GM23338 (cell line): Measurements from ENCODE around the gene CPTP. TPM values are rescaled to one million over a fixed set of nuclear protein-coding genes. Genes with fewer than 3 reads are reported as not detected.

Source experiments
- ATAC-seq: fragments of 200-7000 bp; cut with Tn5 transposase; 3 replicates; pipeline ENCODE4 v1.9.1; 2020
- DNase-seq: peaks from one replicate; pipeline ENCODE4 v3.0.0-alpha.2; 2015; ENCODE audit warnings: low spot score
- H2AFZ ChIP-seq: fragments of 200-600 bp; sonication (generic); 2 replicates; pipeline ENCODE4 v1.8.0; 2016; ENCODE audit warnings: antibody characterized with exemption, mild to moderate bottlenecking, moderate library complexity
- H3F3A ChIP-seq: fragments of 200-600 bp; sonication (generic); replicated peaks from 2 replicates; pipeline ENCODE4 v1.8.0; 2017; ENCODE audit warnings: antibody characterized with exemption, mixed run types, low read depth
- H3K27ac ChIP-seq: fragments of 200-600 bp; sonication (generic); 2 replicates; pipeline ENCODE4 v1.6.1; 2016; ENCODE audit warnings: low read depth
- H3K27me3 ChIP-seq: fragments of 200-600 bp; sonication (generic); 2 replicates; pipeline ENCODE4 v1.8.0; 2016; ENCODE audit warnings: mild to moderate bottlenecking, mixed run types, moderate library complexity; ENCODE audit not compliant: insufficient read depth
- H3K36me3 ChIP-seq: fragments of 200-600 bp; sonication (generic); 2 replicates; pipeline ENCODE4 v1.8.0; 2016; ENCODE audit warnings: mild to moderate bottlenecking; ENCODE audit not compliant: insufficient read depth
- H3K4me1 ChIP-seq: fragments of 200-600 bp; sonication (generic); 2 replicates; pipeline ENCODE4 v1.8.0; 2016; ENCODE audit warnings: mild to moderate bottlenecking, moderate library complexity; ENCODE audit not compliant: insufficient read depth
- H3K4me2 ChIP-seq: fragments of 200-600 bp; sonication (generic); 2 replicates; pipeline ENCODE4 v1.7.1; 2017; ENCODE audit warnings: mixed run types
- H3K4me3 ChIP-seq: fragments of 200-600 bp; sonication (generic); 2 replicates; pipeline ENCODE4 v1.6.1; 2016; ENCODE audit warnings: mixed run types
- H3K79me2 ChIP-seq: fragments of 200-600 bp; sonication (generic); replicated peaks from 2 replicates; pipeline ENCODE4 v1.8.0; 2017; ENCODE audit warnings: mild to moderate bottlenecking; ENCODE audit not compliant: insufficient read depth
- H3K9me2 ChIP-seq: fragments of 200-600 bp; sonication (generic); 2 replicates; pipeline ENCODE4 v1.8.0; 2017; ENCODE audit not compliant: insufficient read depth
- H4K20me1 ChIP-seq: fragments of 200-600 bp; sonication (generic); replicated peaks from 2 replicates; pipeline ENCODE4 v1.8.0; 2017; ENCODE audit warnings: mild to moderate bottlenecking; ENCODE audit not compliant: insufficient read depth
- H3K27ac Mint-ChIP-seq: 2 replicates; pipeline ENCODE4 v1.8.0; 2020; ENCODE audit warnings: inconsistent platforms, mild to moderate bottlenecking, moderate library complexity, mixed read lengths
- H3K27me3 Mint-ChIP-seq: 3 replicates; pipeline ENCODE4 v1.8.0; 2022; ENCODE audit warnings: low read depth, mild to moderate bottlenecking, moderate library complexity, mixed read lengths, inconsistent platforms; ENCODE audit not compliant: insufficient read depth, poor library complexity
- H3K36me3 Mint-ChIP-seq: 3 replicates; pipeline ENCODE4 v1.8.0; 2021; ENCODE audit warnings: low read depth, mild to moderate bottlenecking, inconsistent platforms, moderate library complexity, mixed read lengths
- H3K4me1 Mint-ChIP-seq: 3 replicates; pipeline ENCODE4 v1.8.0; 2020; ENCODE audit warnings: mild to moderate bottlenecking, inconsistent platforms, mixed read lengths
- H3K4me3 Mint-ChIP-seq: 3 replicates; pipeline ENCODE4 v1.8.0; 2021; ENCODE audit warnings: moderate library complexity, mild to moderate bottlenecking, inconsistent platforms, mixed read lengths
- H3K9me3 Mint-ChIP-seq: 3 replicates; pipeline ENCODE4 v1.8.0; 2020; ENCODE audit warnings: moderate library complexity, mild to moderate bottlenecking, inconsistent platforms, mixed read lengths
- CREB1 ChIP-seq: fragments of 250-450 bp; sonication (Bioruptor Pico); IDR thresholded peaks from 2 replicates; pipeline ENCODE4 v1.5.0; 2020; ENCODE audit warnings: low read depth, mild to moderate bottlenecking, moderate library complexity
- CTCF ChIP-seq, 2 experiments: fragments of 200-600 bp in 1 of 2; sonication (generic) in 1 of 2; conservative IDR thresholded peaks; 2 replicates each; pipeline versions ENCODE4 v1.5.1 to v1.6.1; 2016 to 2017; ENCODE audit warnings: antibody characterized with exemption in 2 of 2, low read depth in 2 of 2, mild to moderate bottlenecking in 2 of 2, moderate library complexity in 1 of 2
- ETS1 ChIP-seq: IDR thresholded peaks from 2 replicates; pipeline ENCODE4 v1.6.1; 2016; ENCODE audit warnings: antibody characterized with exemption
- EZH2 ChIP-seq: fragments of 200-600 bp; sonication (generic); IDR thresholded peaks from one replicate; pipeline ENCODE4 v1.8.0; 2017; ENCODE audit warnings: antibody characterized with exemption, mild to moderate bottlenecking, low read depth; ENCODE audit not compliant: unreplicated experiment
- EZH2phosphoT487 ChIP-seq: fragments of 200-600 bp; sonication (generic); IDR thresholded peaks from one replicate; pipeline ENCODE4 v1.8.1; 2018; ENCODE audit warnings: antibody characterized with exemption; ENCODE audit not compliant: unreplicated experiment
- JUNB ChIP-seq: IDR thresholded peaks from one replicate; pipeline ENCODE4 v1.6.1; 2016; ENCODE audit warnings: antibody characterized with exemption; ENCODE audit not compliant: unreplicated experiment
- NANOG ChIP-seq: IDR thresholded peaks from 2 replicates; pipeline ENCODE4 v1.6.1; 2016; ENCODE audit warnings: antibody characterized with exemption, borderline replicate concordance
- POLR2AphosphoS5 ChIP-seq: IDR thresholded peaks from 2 replicates; pipeline ENCODE4 v1.6.1; 2016; ENCODE audit warnings: antibody characterized with exemption, low read depth
- STAT1 ChIP-seq: IDR thresholded peaks from one replicate; pipeline ENCODE4 v1.6.1; 2016; ENCODE audit warnings: antibody characterized with exemption; ENCODE audit not compliant: unreplicated experiment
- ZNF114 ChIP-seq: fragments of 250-450 bp; sonication (Bioruptor Pico); IDR thresholded peaks from 2 replicates; pipeline ENCODE4 v1.5.0; 2020; ENCODE audit warnings: mild to moderate bottlenecking, moderate library complexity
- ZNF331 ChIP-seq: fragments of 250-450 bp; sonication (Bioruptor Pico); IDR thresholded peaks from 2 replicates; pipeline ENCODE4 v1.5.0; 2020; ENCODE audit warnings: low read depth, mild to moderate bottlenecking, moderate library complexity
- polyA plus RNA-seq: library from polyadenylated mRNA; unstranded; fragments of >200 nt; fragmentation: Nextera tagmentation; extraction: Ambion mirVana; gene quantifications from 2 replicates; pipeline ENCODE4 v1.2.1, GENCODE V29; 2016
- total RNA-seq: library from RNA; depleted of rRNA; stranded (reverse); fragments of >200 nt; shearing (Covaris generic); gene quantifications from 2 replicates; pipeline ENCODE4 v1.2.3, GENCODE V29; 2014
- TF ChIP-seq, protein P1 (sequence below): IDR thresholded peaks from one replicate; pipeline ENCODE4 v1.6.1; 2018; ENCODE audit warnings: antibody characterized with exemption; ENCODE audit not compliant: unreplicated experiment
- TF ChIP-seq, protein P2 (sequence below): fragments of 250-450 bp; sonication (Bioruptor Pico); IDR thresholded peaks from 2 replicates; pipeline ENCODE4 v1.5.0; 2020; ENCODE audit warnings: mild to moderate bottlenecking, moderate library complexity

Gene CPTP
- total and polyA plus RNA-seq, 2 experiments from 2014 or later, result 8.1 to 13.5 TPM

- no peaks in the 10 kb centered on the region for H3K79me2 ChIP-seq
- Mint-ChIP-seq H3K36me3 (peaks cover 16% of the 10 kb centered on the region), H3K9me3 (no peaks in the 10 kb centered on the region; the same call in 2 of the 3 replicates), H3K4me3 (no peak overlapping the region), H3K4me1 (no peaks in the 10 kb centered on the region; the same call in 2 of the 3 replicates), H3K27me3 (peaks cover 12% of the 10 kb centered on the region), H3K27ac (no peak overlapping the region)
- H3K4me1 ChIP-seq, result no peaks in the 10 kb centered on the region
- H3K27ac ChIP-seq, result no peak overlapping the region
- no peak for TF ChIP-seq NANOG
- no peak for TF ChIP-seq ZNF331 (CRISPR knock-in tag)
- no peak for TF ChIP-seq ZNF114
- TF ChIP-seq, protein P1, sequence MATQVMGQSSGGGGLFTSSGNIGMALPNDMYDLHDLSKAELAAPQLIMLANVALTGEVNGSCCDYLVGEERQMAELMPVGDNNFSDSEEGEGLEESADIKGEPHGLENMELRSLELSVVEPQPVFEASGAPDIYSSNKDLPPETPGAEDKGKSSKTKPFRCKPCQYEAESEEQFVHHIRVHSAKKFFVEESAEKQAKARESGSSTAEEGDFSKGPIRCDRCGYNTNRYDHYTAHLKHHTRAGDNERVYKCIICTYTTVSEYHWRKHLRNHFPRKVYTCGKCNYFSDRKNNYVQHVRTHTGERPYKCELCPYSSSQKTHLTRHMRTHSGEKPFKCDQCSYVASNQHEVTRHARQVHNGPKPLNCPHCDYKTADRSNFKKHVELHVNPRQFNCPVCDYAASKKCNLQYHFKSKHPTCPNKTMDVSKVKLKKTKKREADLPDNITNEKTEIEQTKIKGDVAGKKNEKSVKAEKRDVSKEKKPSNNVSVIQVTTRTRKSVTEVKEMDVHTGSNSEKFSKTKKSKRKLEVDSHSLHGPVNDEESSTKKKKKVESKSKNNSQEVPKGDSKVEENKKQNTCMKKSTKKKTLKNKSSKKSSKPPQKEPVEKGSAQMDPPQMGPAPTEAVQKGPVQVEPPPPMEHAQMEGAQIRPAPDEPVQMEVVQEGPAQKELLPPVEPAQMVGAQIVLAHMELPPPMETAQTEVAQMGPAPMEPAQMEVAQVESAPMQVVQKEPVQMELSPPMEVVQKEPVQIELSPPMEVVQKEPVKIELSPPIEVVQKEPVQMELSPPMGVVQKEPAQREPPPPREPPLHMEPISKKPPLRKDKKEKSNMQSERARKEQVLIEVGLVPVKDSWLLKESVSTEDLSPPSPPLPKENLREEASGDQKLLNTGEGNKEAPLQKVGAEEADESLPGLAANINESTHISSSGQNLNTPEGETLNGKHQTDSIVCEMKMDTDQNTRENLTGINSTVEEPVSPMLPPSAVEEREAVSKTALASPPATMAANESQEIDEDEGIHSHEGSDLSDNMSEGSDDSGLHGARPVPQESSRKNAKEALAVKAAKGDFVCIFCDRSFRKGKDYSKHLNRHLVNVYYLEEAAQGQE, result no peak
- TF ChIP-seq STAT1, result no peak
- no peak for TF ChIP-seq JUNB
- no peak for TF ChIP-seq CREB1 (CRISPR knock-in tag)
- no peak for TF ChIP-seq EZH2
- TF ChIP-seq, protein P2, sequence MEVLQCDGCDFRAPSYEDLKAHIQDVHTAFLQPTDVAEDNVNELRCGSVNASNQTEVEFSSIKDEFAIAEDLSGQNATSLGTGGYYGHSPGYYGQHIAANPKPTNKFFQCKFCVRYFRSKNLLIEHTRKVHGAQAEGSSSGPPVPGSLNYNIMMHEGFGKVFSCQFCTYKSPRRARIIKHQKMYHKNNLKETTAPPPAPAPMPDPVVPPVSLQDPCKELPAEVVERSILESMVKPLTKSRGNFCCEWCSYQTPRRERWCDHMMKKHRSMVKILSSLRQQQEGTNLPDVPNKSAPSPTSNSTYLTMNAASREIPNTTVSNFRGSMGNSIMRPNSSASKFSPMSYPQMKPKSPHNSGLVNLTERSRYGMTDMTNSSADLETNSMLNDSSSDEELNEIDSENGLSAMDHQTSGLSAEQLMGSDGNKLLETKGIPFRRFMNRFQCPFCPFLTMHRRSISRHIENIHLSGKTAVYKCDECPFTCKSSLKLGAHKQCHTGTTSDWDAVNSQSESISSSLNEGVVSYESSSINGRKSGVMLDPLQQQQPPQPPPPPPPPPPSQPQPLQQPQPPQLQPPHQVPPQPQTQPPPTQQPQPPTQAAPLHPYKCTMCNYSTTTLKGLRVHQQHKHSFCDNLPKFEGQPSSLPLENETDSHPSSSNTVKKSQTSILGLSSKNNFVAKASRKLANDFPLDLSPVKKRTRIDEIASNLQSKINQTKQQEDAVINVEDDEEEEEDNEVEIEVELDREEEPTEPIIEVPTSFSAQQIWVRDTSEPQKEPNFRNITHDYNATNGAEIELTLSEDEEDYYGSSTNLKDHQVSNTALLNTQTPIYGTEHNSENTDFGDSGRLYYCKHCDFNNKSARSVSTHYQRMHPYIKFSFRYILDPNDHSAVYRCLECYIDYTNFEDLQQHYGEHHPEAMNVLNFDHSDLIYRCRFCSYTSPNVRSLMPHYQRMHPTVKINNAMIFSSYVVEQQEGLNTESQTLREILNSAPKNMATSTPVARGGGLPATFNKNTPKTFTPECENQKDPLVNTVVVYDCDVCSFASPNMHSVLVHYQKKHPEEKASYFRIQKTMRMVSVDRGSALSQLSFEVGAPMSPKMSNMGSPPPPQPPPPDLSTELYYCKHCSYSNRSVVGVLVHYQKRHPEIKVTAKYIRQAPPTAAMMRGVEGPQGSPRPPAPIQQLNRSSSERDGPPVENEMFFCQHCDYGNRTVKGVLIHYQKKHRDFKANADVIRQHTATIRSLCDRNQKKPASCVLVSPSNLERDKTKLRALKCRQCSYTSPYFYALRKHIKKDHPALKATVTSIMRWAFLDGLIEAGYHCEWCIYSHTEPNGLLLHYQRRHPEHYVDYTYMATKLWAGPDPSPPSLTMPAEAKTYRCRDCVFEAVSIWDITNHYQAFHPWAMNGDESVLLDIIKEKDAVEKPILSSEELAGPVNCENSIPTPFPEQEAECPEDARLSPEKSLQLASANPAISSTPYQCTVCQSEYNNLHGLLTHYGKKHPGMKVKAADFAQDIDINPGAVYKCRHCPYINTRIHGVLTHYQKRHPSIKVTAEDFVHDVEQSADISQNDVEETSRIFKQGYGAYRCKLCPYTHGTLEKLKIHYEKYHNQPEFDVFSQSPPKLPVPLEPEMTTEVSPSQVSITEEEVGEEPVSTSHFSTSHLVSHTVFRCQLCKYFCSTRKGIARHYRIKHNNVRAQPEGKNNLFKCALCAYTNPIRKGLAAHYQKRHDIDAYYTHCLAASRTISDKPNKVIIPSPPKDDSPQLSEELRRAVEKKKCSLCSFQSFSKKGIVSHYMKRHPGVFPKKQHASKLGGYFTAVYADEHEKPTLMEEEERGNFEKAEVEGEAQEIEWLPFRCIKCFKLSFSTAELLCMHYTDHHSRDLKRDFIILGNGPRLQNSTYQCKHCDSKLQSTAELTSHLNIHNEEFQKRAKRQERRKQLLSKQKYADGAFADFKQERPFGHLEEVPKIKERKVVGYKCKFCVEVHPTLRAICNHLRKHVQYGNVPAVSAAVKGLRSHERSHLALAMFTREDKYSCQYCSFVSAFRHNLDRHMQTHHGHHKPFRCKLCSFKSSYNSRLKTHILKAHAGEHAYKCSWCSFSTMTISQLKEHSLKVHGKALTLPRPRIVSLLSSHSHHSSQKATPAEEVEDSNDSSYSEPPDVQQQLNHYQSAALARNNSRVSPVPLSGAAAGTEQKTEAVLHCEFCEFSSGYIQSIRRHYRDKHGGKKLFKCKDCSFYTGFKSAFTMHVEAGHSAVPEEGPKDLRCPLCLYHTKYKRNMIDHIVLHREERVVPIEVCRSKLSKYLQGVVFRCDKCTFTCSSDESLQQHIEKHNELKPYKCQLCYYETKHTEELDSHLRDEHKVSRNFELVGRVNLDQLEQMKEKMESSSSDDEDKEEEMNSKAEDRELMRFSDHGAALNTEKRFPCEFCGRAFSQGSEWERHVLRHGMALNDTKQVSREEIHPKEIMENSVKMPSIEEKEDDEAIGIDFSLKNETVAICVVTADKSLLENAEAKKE (CRISPR knock-in tag), result no peak
- TF ChIP-seq POLR2AphosphoS5, result no peak
- TF ChIP-seq EZH2phosphoT487, result no peak
- no peak for TF ChIP-seq CTCF (conservative IDR thresholded peaks at IDR 0.05; ENCODE audit: low read depth in 2 of 2)
- no peak for TF ChIP-seq ETS1
- H3K27me3 ChIP-seq, result no peaks in the 10 kb centered on the region
- no peaks in the 10 kb centered on the region for H4K20me1 ChIP-seq
- no peak overlapping the region for H3K4me3 ChIP-seq
- DNase-seq, result no peak
- H2AFZ ChIP-seq, result no peak overlapping the region
- H3F3A ChIP-seq, result peaks cover 15% of the 10 kb centered on the region
- no peak for ATAC-seq
- H3K36me3 ChIP-seq, result no peaks in the 10 kb centered on the region
- no peaks in the 10 kb centered on the region for H3K9me2 ChIP-seq
- no peak overlapping the region for H3K4me2 ChIP-seq
These were observed 11.8 kb downstream of the CPTP start for GRCh38 chr1:1336446-1336845.
